Measurements from ENCODE around the gene UBE2F. TPM values are rescaled to one million over a fixed set of nuclear protein-coding genes. Genes with fewer than 3 reads are reported as not detected.
"Not testable (repeated sequence)": the region's sequence is repeated elsewhere in the genome, so short reads cannot be mapped to it uniquely, and the experiment has no call there.

Gene UBE2F
- total RNA-seq, 1 donor from 2014 or later, result 115 TPM

DNA sequence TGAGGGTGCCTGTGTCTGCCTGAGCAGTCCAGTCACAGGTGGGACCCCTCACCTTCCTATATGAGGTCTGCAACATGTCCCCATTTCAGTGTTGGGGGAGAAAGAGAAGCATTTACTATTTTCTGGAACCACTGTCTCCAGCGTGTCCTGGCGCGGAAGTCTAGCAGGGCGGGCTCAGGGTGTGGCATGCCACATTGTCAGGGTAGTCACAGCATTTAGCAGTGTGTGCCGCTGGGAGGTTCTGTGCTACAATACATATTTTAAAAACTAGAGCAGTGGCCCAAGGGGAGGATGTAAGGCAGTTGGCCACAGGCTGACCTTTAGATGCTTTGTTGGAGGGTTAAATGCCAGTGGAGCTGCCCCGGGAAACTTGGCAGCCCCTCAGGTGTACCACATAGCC lies 12.5 kb downstream of the UBE2F start:
- DNase-seq (ENCODE audit: low spot score), result no peak

DNA sequence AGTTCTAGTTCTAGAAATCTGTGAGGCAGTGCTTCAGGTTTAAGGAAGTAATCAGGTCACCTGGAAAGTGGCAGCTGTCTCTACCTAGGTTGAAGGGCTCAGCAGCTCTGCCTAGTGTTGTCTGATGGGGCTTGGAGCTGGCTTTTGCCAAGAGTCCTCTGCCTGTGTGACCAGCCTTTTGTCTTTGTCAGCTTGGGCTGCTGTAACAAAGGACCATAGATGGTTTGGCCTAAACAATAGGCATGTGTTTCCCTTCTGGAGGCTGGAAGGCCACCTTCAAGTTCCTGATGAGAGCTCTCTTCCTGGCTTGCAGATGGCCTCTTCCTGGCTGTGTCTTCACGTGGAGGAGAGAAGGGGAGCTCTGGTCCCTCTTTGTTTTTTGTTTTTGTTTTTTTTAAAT lies 13.3 kb downstream of the UBE2F start:
- no peak for DNase-seq (ENCODE audit: low spot score)

DNA sequence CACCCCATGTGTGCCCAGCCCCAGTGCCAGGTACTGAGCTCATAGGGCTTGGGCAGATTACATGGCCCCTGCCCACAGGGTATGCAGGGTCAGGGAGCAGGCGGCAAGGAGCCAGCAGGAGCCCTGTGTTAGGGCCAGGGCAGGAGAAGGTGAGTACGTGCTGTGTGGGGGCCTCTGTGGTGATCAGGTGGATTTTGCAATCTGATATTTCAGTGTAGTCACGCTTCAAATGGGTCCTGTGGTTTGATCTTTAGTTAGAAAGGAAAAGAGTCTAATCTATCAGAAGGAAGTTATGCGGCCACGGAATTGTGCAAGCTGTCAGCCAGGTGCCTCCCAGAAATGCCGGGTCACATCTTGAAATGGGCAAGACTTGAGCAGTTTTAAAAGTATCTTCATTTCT lies 13.9 kb downstream of the UBE2F start:
- DNase-seq (ENCODE audit: low spot score), result no peak

DNA sequence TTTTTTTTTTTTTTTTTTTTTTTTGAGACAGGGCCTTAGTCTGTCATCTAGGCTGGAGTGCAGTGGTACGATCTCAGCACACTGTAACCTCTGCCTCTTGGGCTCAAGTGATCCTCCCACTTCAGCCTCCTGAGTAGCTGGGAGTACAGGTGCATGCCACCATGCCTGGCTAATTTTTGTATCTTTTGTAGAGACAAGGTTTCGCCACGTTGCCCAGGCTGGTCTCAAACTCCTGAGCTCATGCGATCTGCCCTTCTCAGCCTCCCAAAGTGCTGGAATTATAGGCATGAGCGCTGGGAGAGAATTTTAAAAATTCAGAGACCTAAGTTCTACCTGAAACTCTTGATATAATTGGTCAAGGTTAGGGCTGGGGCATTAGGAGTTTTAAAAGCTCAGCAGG lies 14.8 kb downstream of the UBE2F start:
- not testable (repeated sequence) for DNase-seq (ENCODE audit: low spot score)

DNA sequence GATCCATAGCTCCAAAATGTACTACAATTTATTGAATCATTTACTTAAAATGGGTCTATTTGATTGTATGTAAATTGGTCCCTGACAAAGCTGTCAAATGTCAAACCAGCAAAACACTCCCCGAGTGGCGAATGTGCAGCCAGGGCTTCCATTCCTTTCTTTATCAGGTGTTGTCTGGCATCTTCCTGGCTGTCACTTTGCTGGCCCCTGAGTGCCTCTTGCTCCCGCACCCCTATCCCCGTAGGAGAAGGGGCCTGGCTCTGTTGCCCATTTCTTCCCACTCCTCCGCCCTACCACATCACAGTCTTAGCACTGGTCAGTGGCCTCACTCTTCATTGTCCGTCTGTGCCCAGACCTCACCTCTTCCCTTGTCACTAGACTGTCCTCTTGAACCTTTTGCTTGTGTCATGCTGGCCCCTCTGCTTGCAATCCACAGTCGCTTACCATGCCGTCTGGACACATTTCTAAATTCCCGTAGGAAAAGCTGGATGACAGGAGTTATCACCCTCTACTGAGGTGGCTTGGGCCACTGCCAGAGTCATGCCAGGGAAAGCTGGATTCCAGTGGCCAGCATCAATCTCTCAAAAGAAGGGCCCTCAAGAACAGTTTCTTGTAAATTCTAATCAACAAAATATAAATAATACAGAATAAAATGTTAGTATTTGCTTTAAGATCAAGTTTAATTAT lies 15.4 kb downstream of the UBE2F start:
- no peak for DNase-seq (ENCODE audit: low spot score)

DNA sequence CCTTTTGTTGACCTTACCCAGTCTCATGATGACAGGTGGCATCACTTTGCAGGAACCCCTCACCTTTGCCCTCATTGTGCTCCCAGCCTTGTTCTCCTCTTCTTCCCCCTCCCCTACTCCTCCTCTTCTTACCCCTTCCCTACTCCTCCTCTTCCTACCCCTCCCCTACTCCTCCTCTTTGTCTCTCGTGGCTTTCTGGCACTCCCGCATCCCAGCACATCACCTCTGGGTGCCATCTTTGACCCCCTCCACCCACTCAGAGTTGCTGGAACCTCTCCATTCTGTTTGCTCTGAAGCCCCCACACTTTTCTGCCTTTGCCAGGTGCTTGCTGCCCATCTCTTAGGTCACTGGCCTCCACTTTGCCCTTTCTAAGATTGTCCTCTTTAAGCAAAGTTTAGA lies 17.1 kb downstream of the UBE2F start:
- DNase-seq (ENCODE audit: low spot score), result no peak

DNA sequence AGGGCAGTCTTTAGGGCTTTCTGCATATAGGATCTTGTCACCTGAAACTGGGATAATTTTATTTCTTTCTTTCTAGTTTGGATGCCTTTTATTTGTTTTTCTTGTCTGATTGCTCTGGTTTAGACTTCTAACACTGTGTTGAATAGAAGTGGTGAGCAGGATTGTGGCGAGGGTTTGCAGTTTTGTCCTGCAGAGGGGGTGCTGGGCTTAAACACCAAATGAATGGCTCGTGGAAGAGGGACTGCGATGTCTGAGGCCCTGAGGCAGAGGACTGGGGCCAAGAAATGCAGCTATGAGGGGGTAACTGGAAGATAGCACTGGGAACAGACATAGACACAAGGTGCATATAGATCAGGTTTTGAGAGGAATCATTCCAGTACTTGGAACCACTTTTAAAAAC lies 20.5 kb downstream of the UBE2F start:
- DNase-seq (ENCODE audit: low spot score), result no peak

DNA sequence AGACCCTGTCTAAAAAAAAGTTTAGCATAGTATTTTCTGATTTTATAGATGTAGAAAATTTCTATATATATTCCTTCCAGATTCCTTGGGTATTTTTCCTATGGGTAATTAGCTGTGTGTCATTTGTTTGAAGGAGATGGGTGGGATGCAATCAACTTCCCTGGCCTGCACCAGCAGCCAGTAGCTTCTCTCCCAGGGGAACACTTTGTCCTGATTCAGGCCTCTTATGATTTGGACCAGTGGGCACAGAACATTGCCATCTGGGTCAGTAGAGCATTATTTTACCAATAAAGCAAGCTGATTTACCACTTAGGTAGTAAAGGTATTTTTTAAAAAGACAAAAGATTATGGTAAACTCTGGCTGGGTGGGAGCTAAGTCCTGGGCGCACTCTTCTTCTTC lies 26.9 kb downstream of the UBE2F start:
- DNase-seq (ENCODE audit: low spot score), result no peak

DNA sequence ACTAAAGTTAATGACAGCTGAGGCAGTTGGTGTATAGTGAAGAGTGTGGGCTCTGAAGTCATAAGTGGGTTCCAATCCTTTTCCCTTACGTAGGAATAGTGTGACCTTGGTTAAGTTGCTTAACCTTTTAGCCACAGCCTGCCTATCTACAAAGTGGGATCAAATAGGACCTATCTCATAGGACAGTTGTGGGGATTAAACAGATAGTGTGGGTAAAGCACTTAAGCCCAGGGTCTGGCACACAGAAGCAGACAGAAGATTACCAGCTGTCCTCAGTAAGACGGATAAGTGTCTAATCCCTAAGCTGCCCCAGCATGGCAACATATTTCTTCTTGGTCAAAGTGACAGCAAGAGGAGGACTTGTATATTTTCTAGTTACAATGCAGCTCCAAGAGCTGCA lies 28.2 kb downstream of the UBE2F start:
- DNase-seq (ENCODE audit: low spot score), result peak; percentile 89

DNA sequence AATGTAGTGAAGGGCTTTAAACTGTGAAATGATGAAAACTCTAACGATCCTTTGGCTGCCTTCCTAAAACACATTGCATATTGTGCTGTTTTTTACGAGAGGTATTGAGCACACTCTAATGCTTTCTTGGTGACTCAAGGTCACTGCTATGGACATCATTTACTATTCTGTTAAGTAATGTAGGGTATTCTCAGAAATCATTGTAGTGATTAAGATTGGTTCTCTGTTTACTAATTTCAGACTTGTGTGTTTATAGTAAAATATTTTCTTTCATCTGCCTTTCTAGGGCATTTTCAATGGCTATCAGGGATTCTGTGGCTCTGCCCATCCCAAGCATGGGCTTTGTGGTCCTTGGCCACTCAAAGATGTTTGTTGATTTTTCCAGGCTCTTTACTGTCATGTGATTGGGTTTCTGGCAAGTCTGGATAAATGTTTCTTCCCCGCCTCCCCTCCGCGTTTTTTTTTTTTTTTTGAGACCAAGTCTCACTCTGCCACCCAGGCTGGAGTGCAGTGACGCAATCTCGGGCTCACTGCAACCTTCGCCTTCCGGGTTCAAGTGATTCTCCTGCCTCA lies 29.3 kb downstream of the UBE2F start:
- peak; percentile 90 for DNase-seq (ENCODE audit: low spot score)

DNA sequence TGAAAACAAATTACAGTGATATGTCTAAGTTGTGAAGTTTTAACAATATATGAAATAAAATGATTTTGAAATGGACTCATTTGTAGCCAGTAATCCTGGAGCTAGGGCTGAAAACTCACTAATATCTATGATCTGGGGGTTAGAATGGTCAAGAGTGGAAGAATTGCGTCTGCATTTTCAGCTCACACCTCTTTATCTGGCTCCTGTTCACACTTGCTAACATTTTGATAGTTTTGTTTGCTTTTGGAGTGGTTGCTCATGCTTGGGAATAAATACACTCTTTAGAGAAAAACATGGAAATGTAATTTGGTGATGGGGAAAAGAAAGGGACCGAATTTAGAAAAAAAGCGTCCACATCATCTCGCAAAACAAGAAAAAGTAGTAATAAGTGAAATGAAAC lies 30.7 kb downstream of the UBE2F start:
- no peak for DNase-seq (ENCODE audit: low spot score)

DNA sequence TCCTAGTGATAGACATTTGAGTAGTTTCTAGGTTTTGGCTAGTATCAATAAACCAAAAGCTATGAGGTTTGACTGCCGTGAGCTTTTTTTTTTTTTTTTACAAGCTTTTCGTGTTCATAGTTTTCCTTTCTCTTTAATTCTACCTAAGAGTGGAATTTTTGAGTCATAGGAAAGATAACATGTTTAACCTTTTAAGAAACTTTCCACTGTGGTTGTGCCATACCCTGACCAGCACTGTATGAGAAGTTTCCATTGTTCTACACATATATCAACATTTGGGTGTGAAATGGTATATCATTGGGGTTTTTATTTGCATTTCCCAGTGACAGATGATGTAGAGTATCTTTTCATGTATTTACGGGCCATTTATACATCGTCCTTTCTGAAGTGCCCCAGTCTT lies 31.7 kb downstream of the UBE2F start:
- peak; percentile 34 for DNase-seq (ENCODE audit: low spot score)

DNA sequence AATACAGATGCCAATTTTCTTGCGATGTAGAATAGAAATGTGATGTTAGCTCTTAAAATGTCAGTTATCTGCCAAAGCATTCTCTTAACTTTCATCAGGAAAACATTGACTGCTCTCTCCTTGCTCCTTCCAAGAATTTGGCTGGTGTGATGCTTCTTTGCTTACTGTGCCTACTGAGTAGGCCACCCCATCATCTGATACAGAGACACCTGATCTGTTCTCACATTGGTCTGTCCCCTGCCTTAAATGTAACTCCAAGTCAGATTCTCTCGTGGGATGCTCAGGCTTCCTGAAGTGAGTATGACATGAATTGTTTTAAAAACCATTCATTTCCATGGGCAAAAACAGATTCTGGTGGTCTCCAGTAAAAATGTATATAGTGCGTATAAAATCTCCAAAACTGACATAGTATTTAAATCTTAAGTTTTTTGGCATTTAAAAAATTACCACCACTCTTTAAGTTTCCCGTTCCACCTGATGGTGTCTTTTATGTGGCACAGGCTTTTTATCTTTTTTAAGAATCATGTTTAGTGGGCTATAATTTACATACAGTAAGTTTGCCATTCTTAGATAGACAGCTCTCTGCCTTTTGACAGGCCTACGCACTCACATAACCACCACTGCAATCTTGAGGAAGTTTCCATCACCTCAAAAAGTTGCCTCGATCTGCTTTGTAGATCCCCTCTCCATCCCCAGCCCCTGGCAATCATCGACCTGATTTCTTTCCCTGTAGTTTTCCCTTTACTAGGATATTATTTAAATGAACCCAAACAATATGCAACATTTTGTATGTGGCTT lies 36.6 kb downstream of the UBE2F start:
- DNase-seq (ENCODE audit: low spot score), result no peak

DNA sequence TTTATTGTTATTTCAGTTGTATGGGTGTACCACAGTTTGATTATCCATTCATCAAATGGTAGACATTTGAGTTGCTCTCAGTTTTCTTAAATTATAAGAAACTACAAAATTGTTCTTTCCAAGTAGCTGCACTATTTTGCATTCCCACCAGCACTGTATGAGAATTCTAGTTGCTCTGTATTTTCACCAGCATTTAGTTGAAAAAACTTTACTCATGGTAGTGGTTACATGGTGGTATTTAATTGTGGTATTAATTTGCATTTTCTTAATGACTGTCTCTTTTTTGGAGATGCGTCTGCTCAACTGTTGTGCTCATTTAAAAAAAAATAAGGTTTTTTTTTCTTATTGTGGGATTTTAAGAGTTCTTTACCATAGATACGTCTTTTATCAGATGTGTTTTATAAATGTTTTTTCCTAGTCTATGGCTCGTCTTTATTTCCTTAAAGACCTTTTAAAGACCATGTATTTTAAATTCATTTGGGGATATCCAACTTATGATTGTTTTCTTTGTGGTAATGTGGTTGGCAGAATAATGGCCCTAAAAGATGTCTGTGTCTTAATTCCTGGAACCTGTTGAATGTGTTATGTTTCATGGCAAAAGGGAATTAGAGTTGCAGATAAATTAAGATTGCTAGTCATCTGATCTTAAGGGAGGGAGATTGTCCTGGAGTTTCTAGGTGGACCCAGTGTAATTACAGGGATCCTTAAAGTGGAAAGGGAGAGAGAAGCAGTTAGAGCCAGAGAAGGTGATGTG lies 37.4 kb downstream of the UBE2F start:
- DNase-seq (ENCODE audit: low spot score), result no peak

DNA sequence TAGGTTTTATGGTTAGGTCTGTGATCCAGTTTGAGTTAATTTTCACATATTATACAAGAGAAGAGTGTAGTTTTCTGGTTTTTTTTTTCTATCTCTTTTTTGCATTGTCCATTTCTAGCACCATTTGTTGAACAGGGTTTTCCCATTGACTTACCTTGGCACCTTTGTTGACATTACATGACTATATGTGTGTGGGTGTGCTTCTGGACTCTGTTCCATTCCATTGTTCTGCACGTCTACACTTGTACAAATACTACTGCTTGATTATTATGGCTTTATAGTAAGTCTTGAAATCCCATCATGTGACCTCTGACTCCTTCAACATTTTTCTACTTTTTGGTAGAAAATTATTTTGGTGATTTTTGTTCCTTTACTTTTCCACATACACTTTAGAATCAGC lies 38.7 kb downstream of the UBE2F start:
- no peak for DNase-seq (ENCODE audit: low spot score)

DNA sequence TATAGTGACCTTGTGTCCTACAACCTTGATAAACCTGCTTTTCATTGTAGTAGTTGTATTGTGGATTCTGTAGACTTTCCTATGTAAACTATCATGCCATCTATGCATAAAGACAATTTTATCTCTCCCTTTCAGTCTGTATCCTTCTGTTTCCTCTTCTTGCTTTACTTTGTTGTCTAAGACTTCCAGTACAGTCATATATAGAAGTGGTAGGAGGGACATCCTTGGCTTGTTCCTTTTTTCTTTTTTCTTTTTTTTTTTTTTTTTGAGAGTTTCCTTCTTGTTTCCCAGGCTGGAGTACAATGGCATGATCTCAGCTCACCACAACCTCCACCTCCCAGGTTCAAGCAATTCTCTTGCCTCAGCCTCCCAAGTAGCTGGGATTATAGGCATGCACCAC lies 39.7 kb downstream of the UBE2F start:
- no peak for DNase-seq (ENCODE audit: low spot score)

DNA sequence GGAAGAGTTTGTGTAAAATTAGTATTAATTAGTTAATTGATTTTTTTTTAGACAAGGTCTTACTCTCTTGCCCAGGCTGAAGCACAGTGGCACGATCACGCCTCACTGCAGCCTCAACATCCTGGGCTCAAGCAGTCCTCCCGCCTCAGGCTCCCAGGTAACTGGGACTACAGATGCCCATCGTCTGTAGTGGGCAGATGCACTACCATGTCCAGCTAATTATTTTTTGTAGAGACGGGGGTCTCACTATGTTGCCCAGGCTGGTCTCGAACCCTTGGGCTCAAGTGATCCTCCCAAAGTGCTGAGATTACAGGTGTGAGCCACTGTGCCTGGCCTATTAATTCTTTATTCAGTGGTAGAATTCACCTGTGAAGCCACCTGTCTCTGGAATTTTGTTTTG lies 41.1 kb downstream of the UBE2F start:
- DNase-seq (ENCODE audit: low spot score), result no peak

DNA sequence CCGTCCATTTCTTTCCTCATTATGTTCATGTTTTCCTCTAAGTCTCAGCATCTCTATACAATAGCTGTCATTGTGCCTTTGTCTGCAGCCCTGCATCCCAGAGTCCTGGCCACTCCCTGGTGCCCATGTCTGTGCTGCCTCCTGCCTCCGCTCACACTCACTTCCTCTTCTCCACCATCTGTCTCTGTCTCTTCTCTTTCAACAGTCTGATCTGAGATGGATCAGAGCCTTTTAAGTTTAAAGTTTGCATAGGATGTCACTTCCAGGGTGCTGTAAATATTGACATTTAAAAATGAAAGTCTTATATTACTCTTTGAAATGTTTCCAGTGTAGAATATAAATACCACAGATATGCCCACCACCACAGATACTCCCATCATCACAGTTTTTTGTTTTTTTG lies 42.7 kb downstream of the UBE2F start:
- no peak for DNase-seq (ENCODE audit: low spot score)

DNA sequence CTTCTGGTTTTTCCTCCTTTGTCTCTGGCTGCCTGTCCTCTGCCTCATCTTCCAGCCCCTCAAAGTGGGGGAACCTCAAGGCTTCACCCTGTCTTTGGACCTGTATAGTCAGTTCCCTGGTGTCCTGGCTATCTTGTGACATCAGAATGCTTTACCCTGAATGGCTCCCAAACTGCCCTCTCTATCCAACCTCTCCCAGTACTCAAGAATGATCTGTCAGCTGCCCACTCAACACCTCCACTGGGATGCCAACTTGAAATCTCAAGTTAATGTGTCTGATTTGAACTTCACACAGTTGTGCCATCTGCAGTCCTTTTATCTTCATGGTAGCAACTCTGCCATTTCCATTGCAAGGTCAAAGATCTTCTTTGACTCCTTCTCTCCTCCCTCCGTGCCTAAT lies 43.8 kb downstream of the UBE2F start:
- DNase-seq (ENCODE audit: low spot score), result no peak

DNA sequence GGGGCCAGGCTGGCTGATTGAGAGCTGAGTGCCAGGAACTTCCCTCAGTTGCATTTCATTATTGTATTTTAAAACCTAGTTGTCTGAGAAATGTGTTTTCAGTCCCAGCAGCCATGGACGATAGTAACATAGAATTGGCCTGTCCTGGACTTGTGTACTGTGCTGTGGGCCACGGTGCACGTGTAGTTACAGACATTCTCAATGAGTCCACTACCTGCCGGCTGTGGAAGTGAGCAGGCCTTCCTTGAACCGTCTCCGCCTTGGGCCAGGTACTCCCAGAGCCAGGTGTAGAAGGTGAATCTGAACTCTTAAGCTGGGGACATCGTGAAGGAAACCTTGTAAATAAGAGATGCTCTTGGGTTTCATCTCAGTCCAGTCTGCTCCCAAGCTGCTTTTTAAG lies 47.0 kb downstream of the UBE2F start:
- DNase-seq (ENCODE audit: low spot score), result no peak

DNA sequence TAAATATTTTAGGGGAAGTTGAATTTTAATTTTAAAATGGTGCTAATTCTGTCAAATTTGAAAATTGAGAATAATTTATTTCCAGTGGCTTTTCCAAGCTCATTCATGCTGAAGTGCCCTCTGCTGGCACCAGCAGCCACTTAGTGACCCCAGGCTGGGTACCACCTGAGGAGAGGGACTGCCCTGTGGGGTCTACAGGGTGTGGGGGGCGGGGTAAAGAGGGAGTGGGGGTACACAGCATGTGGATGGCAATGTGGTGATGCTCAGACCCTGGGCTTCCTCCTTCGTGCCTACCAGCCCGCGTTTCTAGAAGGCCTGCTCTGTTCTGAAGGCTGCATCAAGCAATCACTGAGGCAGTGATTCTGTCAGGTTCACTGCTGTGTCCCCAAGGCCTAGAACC lies 48.9 kb downstream of the UBE2F start:
- DNase-seq (ENCODE audit: low spot score), result no peak

DNA sequence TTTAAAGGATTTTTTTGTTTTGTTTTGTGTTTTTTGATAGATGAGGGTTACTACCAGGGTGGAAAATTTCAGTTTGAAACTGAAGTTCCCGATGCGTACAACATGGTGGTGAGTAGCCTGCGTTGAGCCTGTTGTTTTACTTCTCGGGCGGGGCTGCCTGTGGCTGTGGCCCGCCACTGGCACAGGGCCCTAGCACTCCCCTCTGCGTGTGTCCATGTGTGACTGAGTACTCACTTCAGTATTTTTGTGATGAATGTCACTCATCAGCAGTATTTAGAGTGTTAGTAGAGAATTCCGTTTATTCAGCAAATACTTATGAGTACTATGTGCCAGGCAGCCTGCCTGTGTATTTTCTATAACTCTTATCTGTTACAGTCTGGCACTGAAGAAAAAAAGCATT lies 49.7 kb downstream of the UBE2F start:
- DNase-seq (ENCODE audit: low spot score), result no peak

All from umbilical cord (tissue), 2 donors.